Gastroesophageal sphincter (tissue), 4 donors: ENCODE measurements around the gene ACAA2. TPM values are rescaled to one million over a fixed set of nuclear protein-coding genes. Genes with fewer than 3 reads are reported as not detected.
"Not testable (repeated sequence)": the region's sequence is repeated elsewhere in the genome, so short reads cannot be mapped to it uniquely, and the experiment has no call there.

Experiments used
- ATAC-seq: fragments of 150-250 bp; one replicate; pipeline ENCODE4 v1.9.1; 2016; ENCODE audit warnings: mild to moderate bottlenecking, moderate library complexity
- H3K27ac ChIP-seq, 4 donors: fragments of 200-600 bp; sonication (generic) in 3 of 4; 1 replicate in 3 of 4; 2 replicates in 1 of 4; pipeline ENCODE4 v1.5.1; 2016 to 2019
- H3K27me3 ChIP-seq: fragments of 200-600 bp; sonication (generic); one replicate; pipeline ENCODE4 v1.5.1; 2019
- H3K36me3 ChIP-seq, 2 donors: fragments of 200-600 bp; sonication (generic); one replicate each; pipeline ENCODE4 v1.5.1; 2019; ENCODE audit warnings: control low read depth in 1 of 2
- H3K4me1 ChIP-seq, 3 donors: fragments of 200-600 bp; sonication (generic); 1 replicate in 2 of 3; 2 replicates in 1 of 3; pipeline ENCODE4 v1.5.1; 2016 to 2019; ENCODE audit warnings: control low read depth in 2 of 3
- H3K4me3 ChIP-seq, 2 donors: fragments of 200-600 bp; sonication (generic); one replicate each; pipeline ENCODE4 v1.5.1; 2019; ENCODE audit warnings: mild to moderate bottlenecking in 1 of 2, moderate library complexity in 1 of 2
- H3K9me3 ChIP-seq, 3 donors: fragments of 200-600 bp; sonication (generic); one replicate each; pipeline ENCODE4 v1.5.1; 2017 to 2019; ENCODE audit warnings: control low read depth in 2 of 3
- CTCF ChIP-seq, 4 experiments: fragments of 200-600 bp in 2 of 4; fragments of 450-650 bp in 2 of 4; sonication (generic) in 1 of 4; IDR thresholded peaks; one replicate each; pipeline ENCODE4 v1.5.1; 2017 to 2019; ENCODE audit warnings: antibody characterized with exemption in 4 of 4, mild to moderate bottlenecking in 2 of 4, moderate library complexity in 2 of 4
- EP300 ChIP-seq: sonication (generic); formaldehyde crosslinking; IDR thresholded peaks from one replicate; pipeline ENCODE4 v1.6.1; 2017; ENCODE audit warnings: antibody characterized with exemption, mild to moderate bottlenecking
- POLR2A ChIP-seq, 2 donors: fragments of 450-650 bp; IDR thresholded peaks; one replicate each; pipeline ENCODE4 v1.6.1; 2017; ENCODE audit warnings: antibody characterized with exemption in 2 of 2, mild to moderate bottlenecking in 2 of 2, moderate library complexity in 1 of 2
- POLR2AphosphoS5 ChIP-seq: sonication (generic); formaldehyde crosslinking; IDR thresholded peaks from one replicate; pipeline ENCODE4 v1.6.1; 2017; ENCODE audit warnings: antibody characterized with exemption
- WGBS, 2 donors: methylation state at CpG; one replicate each; pipeline ENCODE4 v1.1.5; 2018; ENCODE audit warnings: low coverage in 1 of 2; 5-methylcytosine and 5-hydroxymethylcytosine counted together
- total RNA-seq, 4 donors: library from RNA; depleted of rRNA; stranded (reverse); fragments of >200 nt; gene quantifications; one replicate each; pipeline ENCODE4 v1.1.0, GENCODE V29; 2016

The ACAA2 gene
- total RNA-seq, 4 donors from 2014 or later = 62.3 to 92.3 (median 81.9) TPM

GRCh38 chr18:49813069-49813318 lies 339 bp downstream of the ACAA2 start:
- WGBS, 2 donors = 7% methylated on average over 7 of the region's 17 CpGs; no CpG with 5 or more reads in 1 of the 2 donors
- Histone ChIP-seq H3K36me3 (peaks cover 0 to 5% of the 10 kb centered on the region in 2 donors), H3K9me3 (no peaks in the 10 kb centered on the region), H3K27me3 (no peaks in the 10 kb centered on the region), H3K4me1 (peaks cover 3 to 28% (median 5%) of the 10 kb centered on the region in 3 donors), H3K4me3 (peak overlapping the region; percentile 79 to 83), H3K27ac (peak overlapping the region; percentile 89 to 100 (median 96))
- peak; percentile 10 for ATAC-seq
- TF ChIP-seq CTCF (IDR thresholded peaks at IDR 0.05) (no peak), POLR2A (IDR thresholded peaks at IDR 0.05) (no peak), EP300 (no peak), POLR2AphosphoS5 (no peak)

- no peak for ATAC-seq
- no peaks in the 10 kb centered on the region for H3K36me3 ChIP-seq
- TF ChIP-seq EP300 = no peak
- TF ChIP-seq POLR2AphosphoS5 = no peak
- no peak for TF ChIP-seq POLR2A (IDR thresholded peaks at IDR 0.05)
- TF ChIP-seq CTCF (IDR thresholded peaks at IDR 0.05) = no peak
- H3K9me3 ChIP-seq = no peaks in the 10 kb centered on the region
- H3K27me3 ChIP-seq = no peaks in the 10 kb centered on the region
- 37 to 51% methylated on average over 9 to 13 of the region's 13 CpGs for WGBS, 2 donors
- peak overlapping the region; percentile 89 to 100 (median 96) for H3K27ac ChIP-seq
- peaks cover 3 to 28% (median 5%) of the 10 kb centered on the region in 3 donors for H3K4me1 ChIP-seq
- peak overlapping the region; percentile 79 to 83 for H3K4me3 ChIP-seq
These were observed 856 bp downstream of the ACAA2 start for GRCh38 chr18:49812286-49813068.

- Histone ChIP-seq H3K36me3 (no peaks in the 10 kb centered on the region), H3K4me3 (no peak overlapping the region), H3K27ac (peak overlapping the region in 3 of 4 donors; percentile 44 to 97 (median 96)), H3K9me3 (no peaks in the 10 kb centered on the region), H3K4me1 (peaks cover 3 to 28% (median 5%) of the 10 kb centered on the region in 3 donors), H3K27me3 (no peaks in the 10 kb centered on the region)
- TF ChIP-seq EP300 = no peak
- WGBS, 2 donors = 43 to 49% methylated on average over 6 to 7 of the region's 7 CpGs
- no peak for ATAC-seq
These were observed 2.0 kb downstream of the ACAA2 start for GRCh38 chr18:49811151-49811938.

GRCh38 chr18:49808553-49809191 lies 4.7 kb downstream of the ACAA2 start:
- not testable (repeated sequence) for H3K36me3 ChIP-seq, H3K4me3 ChIP-seq, ATAC-seq, H3K27ac ChIP-seq, H3K27me3 ChIP-seq, H3K9me3 ChIP-seq
- H3K4me1 ChIP-seq = peaks cover 3 to 23% (median 5%) of the 10 kb centered on the region in 3 donors
- WGBS, 2 donors = 96 to 98% methylated on average over 6 to 10 of the region's 10 CpGs

DNA sequence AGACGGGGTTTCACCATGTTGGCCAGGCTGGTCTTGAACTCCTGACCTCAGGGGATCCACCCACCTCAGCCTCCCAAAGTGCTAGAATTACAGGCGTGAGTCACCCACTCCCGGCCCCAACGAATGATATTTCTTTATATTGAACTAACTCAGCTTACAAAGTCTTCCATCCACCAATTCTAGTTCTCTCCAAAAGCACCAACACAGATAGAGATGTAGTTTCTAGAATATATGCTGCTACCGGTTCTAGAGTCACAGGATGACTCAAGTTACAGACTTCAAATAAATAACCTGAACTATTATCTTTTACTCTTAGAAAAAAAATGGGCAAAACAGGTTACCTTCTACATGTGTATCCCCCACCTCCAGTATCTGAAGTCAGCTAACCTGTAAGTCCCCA lies 9.2 kb downstream of the ACAA2 start:
- no peak overlapping the region for H3K4me3 ChIP-seq
- H3K27me3 ChIP-seq = no peaks in the 10 kb centered on the region
- no peak for TF ChIP-seq POLR2A (IDR thresholded peaks at IDR 0.05)
- no peak for TF ChIP-seq EP300
- no peak for TF ChIP-seq CTCF (IDR thresholded peaks at IDR 0.05)
- no peak for TF ChIP-seq POLR2AphosphoS5
- peaks cover 0 to 12% of the 10 kb centered on the region in 2 donors for H3K36me3 ChIP-seq
- no peak overlapping the region for H3K27ac ChIP-seq
- no peaks in the 10 kb centered on the region for H3K9me3 ChIP-seq
- no peak for ATAC-seq
- H3K4me1 ChIP-seq = peaks cover 0 to 6% (median 0%) of the 10 kb centered on the region in 3 donors
- whole genome bisulfite sequencing, 2 donors = 82 to 96% methylated on average over 3 to 5 of the region's 5 CpGs
